OCI-LY3 (cell line): Measurements from ENCODE around the gene LRRC55.

Experiments used
- H2AFZ ChIP-seq: fragments of 200-600, 300-600 bp; shearing (Covaris generic); 2 replicates; pipeline ENCODE4 v1.6.0; 2014; ENCODE audit warnings: antibody characterized with exemption, low read depth, low read length
- H3K27ac ChIP-seq: fragments of 200-600, 300-600 bp; sonication (generic); 2 replicates; pipeline ENCODE4 v1.5.1; 2014; ENCODE audit warnings: mild to moderate bottlenecking, low read length, moderate library complexity, mixed read lengths
- H3K27me3 ChIP-seq: fragments of 200-600, 300-600 bp; sonication (generic); 2 replicates; pipeline ENCODE4 v1.6.1; 2014; ENCODE audit warnings: low read depth, low read length, mixed read lengths
- H3K36me3 ChIP-seq: fragments of 200-600, 300-600 bp; sonication (generic); replicated peaks from 2 replicates; pipeline ENCODE3; 2014; ENCODE audit warnings: low read depth, low read length, mixed read lengths
- H3K4me1 ChIP-seq: fragments of 300-600, 200-600 bp; sonication (generic); 2 replicates; pipeline ENCODE4 v1.6.1; 2014; ENCODE audit warnings: low read length, mixed read lengths
- H3K4me2 ChIP-seq: fragments of 200-600, 300-600 bp; sonication (generic); 2 replicates; pipeline ENCODE4 v1.6.1; 2014; ENCODE audit warnings: low read length, mixed read lengths
- H3K4me3 ChIP-seq: fragments of 300-600, 200-600 bp; sonication (generic); 2 replicates; pipeline ENCODE4 v1.5.1; 2014; ENCODE audit warnings: antibody characterized with exemption, mild to moderate bottlenecking, low read length, moderate library complexity
- H3K79me2 ChIP-seq: fragments of 300-600, 200-600 bp; shearing (Covaris generic); 2 replicates; pipeline ENCODE4 v1.6.1; 2014; ENCODE audit warnings: mild to moderate bottlenecking, low read length, mixed read lengths
- H3K9ac ChIP-seq: fragments of 300-600, 200-600 bp; shearing (Covaris generic); 2 replicates; pipeline ENCODE4 v1.6.0; 2014; ENCODE audit warnings: mild to moderate bottlenecking, low read length, moderate library complexity
- H3K9me3 ChIP-seq: fragments of 200-600, 300-600 bp; shearing (Covaris generic); 2 replicates; pipeline ENCODE4 v1.6.1; 2014; ENCODE audit warnings: low read length, mixed read lengths; ENCODE audit not compliant: insufficient read depth
- H4K20me1 ChIP-seq: fragments of 200-600, 300-600 bp; sonication (generic); 2 replicates; pipeline ENCODE4 v1.6.1; 2016; ENCODE audit warnings: low read length, mixed read lengths; ENCODE audit not compliant: insufficient read depth
- CTCF ChIP-seq: fragments of 200-600, 300-600 bp; sonication (generic); IDR thresholded peaks from 2 replicates; pipeline ENCODE4 v1.5.1; 2014; ENCODE audit warnings: antibody characterized with exemption, low read length, low read depth
- EZH2phosphoT487 ChIP-seq: fragments of 200-600 bp; shearing (Covaris generic); IDR thresholded peaks from 2 replicates; pipeline ENCODE4 v1.6.1; 2018; ENCODE audit warnings: antibody characterized with exemption, mixed run types, low read depth

The LRRC55 gene

GRCh38 chr11:57217053-57217452 is 35.3 kb downstream of the LRRC55 start:
- TF ChIP-seq CTCF (no peak), EZH2phosphoT487 (no peak)
- Histone ChIP-seq H4K20me1 (no peaks in the 10 kb centered on the region), H3K27me3 (peaks cover 43% of the 10 kb centered on the region), H3K4me1 (peaks cover 6% of the 10 kb centered on the region), H3K4me2 (no peak overlapping the region), H3K27ac (no peak overlapping the region), H3K4me3 (no peak overlapping the region), H3K9ac (no peak overlapping the region), H2AFZ (no peak overlapping the region), H3K79me2 (no peaks in the 10 kb centered on the region), H3K36me3 (no peaks in the 10 kb centered on the region), H3K9me3 (no peaks in the 10 kb centered on the region)

- H3K4me3 ChIP-seq, result no peak overlapping the region
- H3K4me2 ChIP-seq, result no peak overlapping the region
- no peak overlapping the region for H3K9ac ChIP-seq
- H3K27me3 ChIP-seq, result peaks cover 56% of the 10 kb centered on the region
- no peak overlapping the region for H2AFZ ChIP-seq
- H3K9me3 ChIP-seq, result no peaks in the 10 kb centered on the region
- no peaks in the 10 kb centered on the region for H3K36me3 ChIP-seq
- H4K20me1 ChIP-seq, result no peaks in the 10 kb centered on the region
- no peak overlapping the region for H3K27ac ChIP-seq
- H3K4me1 ChIP-seq, result no peaks in the 10 kb centered on the region
- TF ChIP-seq CTCF (no peak), EZH2phosphoT487 (no peak)
- no peaks in the 10 kb centered on the region for H3K79me2 ChIP-seq
Observed at GRCh38 chr11:57219021-57219627, 37.4 kb downstream of the LRRC55 start.

- H3K4me3 ChIP-seq, result no peak overlapping the region
- H3K27me3 ChIP-seq, result peaks cover 65% of the 10 kb centered on the region
- no peaks in the 10 kb centered on the region for H3K4me1 ChIP-seq
- H2AFZ ChIP-seq, result no peak overlapping the region
- no peak overlapping the region for H3K9ac ChIP-seq
- H3K4me2 ChIP-seq, result no peak overlapping the region
- no peaks in the 10 kb centered on the region for H3K79me2 ChIP-seq
- H3K27ac ChIP-seq, result no peak overlapping the region
- no peaks in the 10 kb centered on the region for H3K36me3 ChIP-seq
- TF ChIP-seq CTCF (no peak), EZH2phosphoT487 (no peak)
- H3K9me3 ChIP-seq, result no peaks in the 10 kb centered on the region
- no peaks in the 10 kb centered on the region for H4K20me1 ChIP-seq
Observed at GRCh38 chr11:57222239-57222638, 40.5 kb downstream of the LRRC55 start.

GRCh38 chr11:57223601-57224000 is 41.8 kb downstream of the LRRC55 start:
- Histone ChIP-seq H2AFZ (no peak overlapping the region), H3K9ac (no peak overlapping the region), H4K20me1 (no peaks in the 10 kb centered on the region), H3K9me3 (no peaks in the 10 kb centered on the region), H3K4me2 (no peak overlapping the region), H3K4me1 (no peaks in the 10 kb centered on the region), H3K27me3 (peaks cover 71% of the 10 kb centered on the region), H3K27ac (no peak overlapping the region), H3K79me2 (no peaks in the 10 kb centered on the region), H3K4me3 (no peak overlapping the region), H3K36me3 (no peaks in the 10 kb centered on the region)
- TF ChIP-seq EZH2phosphoT487 (no peak), CTCF (no peak)
